Esophagus mucosa (tissue), 1 donor: Measurements from ENCODE around the gene PTPRN2. TPM values are rescaled to one million over a fixed set of nuclear protein-coding genes. Genes with fewer than 3 reads are reported as not detected.

Experiments
- ATAC-seq: fragments of 200-7000 bp; cut with Tn5 transposase; one replicate; pipeline ENCODE4 v1.9.1; 2020
- total RNA-seq: library from RNA; stranded (reverse); gene quantifications from one replicate; pipeline ENCODE4 v1.2.4, GENCODE V29; 2023
- donor health status: DM: yes; HTN: yes; CAD: no.

The PTPRN2 gene
- total RNA-seq, 1 donor from 2014 or later, result 0.44 TPM

GRCh38 chr7:158108646-158109293 lies 478.9 kb downstream of the PTPRN2 start:
- no peak for ATAC-seq

GRCh38 chr7:158107806-158108205 lies 479.8 kb downstream of the PTPRN2 start:
- no peak for ATAC-seq

GRCh38 chr7:158106272-158106671 lies 481.4 kb downstream of the PTPRN2 start:
- no peak for ATAC-seq

GRCh38 chr7:158103378-158103777 lies 484.2 kb downstream of the PTPRN2 start:
- ATAC-seq, result no peak

GRCh38 chr7:158102897-158103296 lies 484.7 kb downstream of the PTPRN2 start:
- ATAC-seq, result no peak

- ATAC-seq, result no peak
Measured at GRCh38 chr7:158101821-158102450, 485.7 kb downstream of the PTPRN2 start.

GRCh38 chr7:158098125-158099030 lies 489.2 kb downstream of the PTPRN2 start:
- no peak for ATAC-seq

- ATAC-seq, result no peak
Measured at GRCh38 chr7:158097453-158098124, 490.0 kb downstream of the PTPRN2 start.

- no peak for ATAC-seq
Measured at GRCh38 chr7:158097106-158097452, 490.5 kb downstream of the PTPRN2 start.

GRCh38 chr7:158096582-158096981 lies 491.0 kb downstream of the PTPRN2 start:
- ATAC-seq, result no peak

- no peak for ATAC-seq
Measured at GRCh38 chr7:158094671-158095226, 492.9 kb downstream of the PTPRN2 start.

GRCh38 chr7:158094046-158094445 lies 493.6 kb downstream of the PTPRN2 start:
- no peak for ATAC-seq

- ATAC-seq, result no peak
Measured at GRCh38 chr7:158093156-158093796, 494.3 kb downstream of the PTPRN2 start.

- ATAC-seq, result no peak
Measured at GRCh38 chr7:158087196-158087595, 500.4 kb downstream of the PTPRN2 start.

GRCh38 chr7:158085741-158086695 lies 501.6 kb downstream of the PTPRN2 start:
- ATAC-seq, result no peak

GRCh38 chr7:158084555-158084954 lies 503.1 kb downstream of the PTPRN2 start:
- no peak for ATAC-seq

GRCh38 chr7:158083526-158084310 lies 503.9 kb downstream of the PTPRN2 start:
- no peak for ATAC-seq

GRCh38 chr7:158082761-158083160 lies 504.9 kb downstream of the PTPRN2 start:
- no peak for ATAC-seq

- ATAC-seq, result no peak
Measured at GRCh38 chr7:158080899-158081445, 506.7 kb downstream of the PTPRN2 start.
